GM23338 (cell line): ENCODE results near the gene ARHGEF37. TPM values are rescaled to one million over a fixed set of nuclear protein-coding genes. Genes with fewer than 3 reads are reported as not detected.

Experiments
- ATAC-seq: fragments of 200-7000 bp; cut with Tn5 transposase; 3 replicates; pipeline ENCODE4 v1.9.1; 2020
- DNase-seq: peaks from one replicate; pipeline ENCODE4 v3.0.0-alpha.2; 2015; ENCODE audit warnings: low spot score
- H2AFZ ChIP-seq: fragments of 200-600 bp; sonication (generic); 2 replicates; pipeline ENCODE4 v1.8.0; 2016; ENCODE audit warnings: antibody characterized with exemption, mild to moderate bottlenecking, moderate library complexity
- H3F3A ChIP-seq: fragments of 200-600 bp; sonication (generic); replicated peaks from 2 replicates; pipeline ENCODE4 v1.8.0; 2017; ENCODE audit warnings: antibody characterized with exemption, mixed run types, low read depth
- H3K27ac ChIP-seq: fragments of 200-600 bp; sonication (generic); 2 replicates; pipeline ENCODE4 v1.6.1; 2016; ENCODE audit warnings: low read depth
- H3K27me3 ChIP-seq: fragments of 200-600 bp; sonication (generic); 2 replicates; pipeline ENCODE4 v1.8.0; 2016; ENCODE audit warnings: mild to moderate bottlenecking, mixed run types, moderate library complexity; ENCODE audit not compliant: insufficient read depth
- H3K36me3 ChIP-seq: fragments of 200-600 bp; sonication (generic); 2 replicates; pipeline ENCODE4 v1.8.0; 2016; ENCODE audit warnings: mild to moderate bottlenecking; ENCODE audit not compliant: insufficient read depth
- H3K4me1 ChIP-seq: fragments of 200-600 bp; sonication (generic); 2 replicates; pipeline ENCODE4 v1.8.0; 2016; ENCODE audit warnings: mild to moderate bottlenecking, moderate library complexity; ENCODE audit not compliant: insufficient read depth
- H3K4me2 ChIP-seq: fragments of 200-600 bp; sonication (generic); 2 replicates; pipeline ENCODE4 v1.7.1; 2017; ENCODE audit warnings: mixed run types
- H3K4me3 ChIP-seq: fragments of 200-600 bp; sonication (generic); 2 replicates; pipeline ENCODE4 v1.6.1; 2016; ENCODE audit warnings: mixed run types
- H3K79me2 ChIP-seq: fragments of 200-600 bp; sonication (generic); replicated peaks from 2 replicates; pipeline ENCODE4 v1.8.0; 2017; ENCODE audit warnings: mild to moderate bottlenecking; ENCODE audit not compliant: insufficient read depth
- H3K9me2 ChIP-seq: fragments of 200-600 bp; sonication (generic); 2 replicates; pipeline ENCODE4 v1.8.0; 2017; ENCODE audit not compliant: insufficient read depth
- H4K20me1 ChIP-seq: fragments of 200-600 bp; sonication (generic); replicated peaks from 2 replicates; pipeline ENCODE4 v1.8.0; 2017; ENCODE audit warnings: mild to moderate bottlenecking; ENCODE audit not compliant: insufficient read depth
- H3K27ac Mint-ChIP-seq: 2 replicates; pipeline ENCODE4 v1.8.0; 2020; ENCODE audit warnings: inconsistent platforms, mild to moderate bottlenecking, moderate library complexity, mixed read lengths
- H3K27me3 Mint-ChIP-seq: 3 replicates; pipeline ENCODE4 v1.8.0; 2022; ENCODE audit warnings: low read depth, mild to moderate bottlenecking, moderate library complexity, mixed read lengths, inconsistent platforms; ENCODE audit not compliant: insufficient read depth, poor library complexity
- H3K36me3 Mint-ChIP-seq: 3 replicates; pipeline ENCODE4 v1.8.0; 2021; ENCODE audit warnings: low read depth, mild to moderate bottlenecking, inconsistent platforms, moderate library complexity, mixed read lengths
- H3K4me1 Mint-ChIP-seq: 3 replicates; pipeline ENCODE4 v1.8.0; 2020; ENCODE audit warnings: mild to moderate bottlenecking, inconsistent platforms, mixed read lengths
- H3K4me3 Mint-ChIP-seq: 3 replicates; pipeline ENCODE4 v1.8.0; 2021; ENCODE audit warnings: moderate library complexity, mild to moderate bottlenecking, inconsistent platforms, mixed read lengths
- H3K9me3 Mint-ChIP-seq: 3 replicates; pipeline ENCODE4 v1.8.0; 2020; ENCODE audit warnings: moderate library complexity, mild to moderate bottlenecking, inconsistent platforms, mixed read lengths
- CREB1 ChIP-seq: fragments of 250-450 bp; sonication (Bioruptor Pico); IDR thresholded peaks from 2 replicates; pipeline ENCODE4 v1.5.0; 2020; ENCODE audit warnings: low read depth, mild to moderate bottlenecking, moderate library complexity
- EZH2 ChIP-seq: fragments of 200-600 bp; sonication (generic); IDR thresholded peaks from one replicate; pipeline ENCODE4 v1.8.0; 2017; ENCODE audit warnings: antibody characterized with exemption, mild to moderate bottlenecking, low read depth; ENCODE audit not compliant: unreplicated experiment
- EZH2phosphoT487 ChIP-seq: fragments of 200-600 bp; sonication (generic); IDR thresholded peaks from one replicate; pipeline ENCODE4 v1.8.1; 2018; ENCODE audit warnings: antibody characterized with exemption; ENCODE audit not compliant: unreplicated experiment
- JUNB ChIP-seq: IDR thresholded peaks from one replicate; pipeline ENCODE4 v1.6.1; 2016; ENCODE audit warnings: antibody characterized with exemption; ENCODE audit not compliant: unreplicated experiment
- NANOG ChIP-seq: IDR thresholded peaks from 2 replicates; pipeline ENCODE4 v1.6.1; 2016; ENCODE audit warnings: antibody characterized with exemption, borderline replicate concordance
- POLR2AphosphoS5 ChIP-seq: IDR thresholded peaks from 2 replicates; pipeline ENCODE4 v1.6.1; 2016; ENCODE audit warnings: antibody characterized with exemption, low read depth
- STAT1 ChIP-seq: IDR thresholded peaks from one replicate; pipeline ENCODE4 v1.6.1; 2016; ENCODE audit warnings: antibody characterized with exemption; ENCODE audit not compliant: unreplicated experiment
- ZNF114 ChIP-seq: fragments of 250-450 bp; sonication (Bioruptor Pico); IDR thresholded peaks from 2 replicates; pipeline ENCODE4 v1.5.0; 2020; ENCODE audit warnings: mild to moderate bottlenecking, moderate library complexity
- ZNF331 ChIP-seq: fragments of 250-450 bp; sonication (Bioruptor Pico); IDR thresholded peaks from 2 replicates; pipeline ENCODE4 v1.5.0; 2020; ENCODE audit warnings: low read depth, mild to moderate bottlenecking, moderate library complexity
- polyA plus RNA-seq: library from polyadenylated mRNA; unstranded; fragments of >200 nt; fragmentation: Nextera tagmentation; extraction: Ambion mirVana; gene quantifications from 2 replicates; pipeline ENCODE4 v1.2.1, GENCODE V29; 2016
- total RNA-seq: library from RNA; depleted of rRNA; stranded (reverse); fragments of >200 nt; shearing (Covaris generic); gene quantifications from 2 replicates; pipeline ENCODE4 v1.2.3, GENCODE V29; 2014
- TF ChIP-seq, protein P1 (sequence below): IDR thresholded peaks from one replicate; pipeline ENCODE4 v1.6.1; 2018; ENCODE audit warnings: antibody characterized with exemption; ENCODE audit not compliant: unreplicated experiment
- TF ChIP-seq, protein P2 (sequence below): fragments of 250-450 bp; sonication (Bioruptor Pico); IDR thresholded peaks from 2 replicates; pipeline ENCODE4 v1.5.0; 2020; ENCODE audit warnings: mild to moderate bottlenecking, moderate library complexity
- TF ChIP-seq, protein P3 (sequence below), 2 experiments: fragments of 200-600 bp in 1 of 2; sonication (generic) in 1 of 2; conservative IDR thresholded peaks; 2 replicates each; pipeline versions ENCODE4 v1.5.1 to v1.6.1; 2016 to 2017; ENCODE audit warnings: antibody characterized with exemption in 2 of 2, low read depth in 2 of 2, mild to moderate bottlenecking in 2 of 2, moderate library complexity in 1 of 2
- TF ChIP-seq, protein P4 (sequence below): IDR thresholded peaks from 2 replicates; pipeline ENCODE4 v1.6.1; 2016; ENCODE audit warnings: antibody characterized with exemption

The ARHGEF37 gene
- total and polyA plus RNA-seq, 2 experiments from 2014 or later, result 0.14 to 0.79 TPM

DNA sequence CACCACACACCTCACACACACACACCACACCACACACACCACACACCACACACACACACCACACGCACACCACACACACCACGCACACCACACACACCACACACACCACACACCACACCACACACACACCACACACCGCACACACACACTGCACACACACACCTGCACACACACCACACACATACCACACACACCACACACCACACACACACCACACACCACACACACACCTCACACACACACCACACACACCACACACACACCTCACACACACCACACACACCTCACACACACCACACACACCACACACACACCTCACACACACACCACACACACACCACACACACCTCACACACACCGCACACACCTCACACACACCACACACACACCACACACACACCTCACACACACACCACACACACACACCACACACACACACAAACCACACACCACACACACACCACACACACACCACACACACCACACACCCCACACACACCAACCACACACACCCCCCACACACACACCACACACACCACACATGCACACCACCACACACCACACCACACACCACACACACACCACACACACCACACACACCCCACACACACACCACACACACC, 73.7 kb downstream of the ARHGEF37 start:
- no peak overlapping the region for H3K4me3 Mint-ChIP-seq
- H3K27me3 Mint-ChIP-seq, result peaks cover 7% of the 10 kb centered on the region
- Histone ChIP-seq H3F3A (no peaks in the 10 kb centered on the region), H3K79me2 (no peaks in the 10 kb centered on the region), H4K20me1 (no peaks in the 10 kb centered on the region), H3K4me1 (no peaks in the 10 kb centered on the region), H3K27ac (no peak overlapping the region), H3K27me3 (no peaks in the 10 kb centered on the region), H3K4me3 (no peak overlapping the region), H3K36me3 (no peaks in the 10 kb centered on the region), H3K4me2 (no peak overlapping the region), H3K9me2 (peaks cover 3% of the 10 kb centered on the region; the same call in 1 of the 2 replicates), H2AFZ (no peak overlapping the region)
- H3K9me3 Mint-ChIP-seq, result no peaks in the 10 kb centered on the region
- no peaks in the 10 kb centered on the region for H3K36me3 Mint-ChIP-seq
- DNase-seq (no peak), ATAC-seq (no peak)
- TF ChIP-seq, protein P1, sequence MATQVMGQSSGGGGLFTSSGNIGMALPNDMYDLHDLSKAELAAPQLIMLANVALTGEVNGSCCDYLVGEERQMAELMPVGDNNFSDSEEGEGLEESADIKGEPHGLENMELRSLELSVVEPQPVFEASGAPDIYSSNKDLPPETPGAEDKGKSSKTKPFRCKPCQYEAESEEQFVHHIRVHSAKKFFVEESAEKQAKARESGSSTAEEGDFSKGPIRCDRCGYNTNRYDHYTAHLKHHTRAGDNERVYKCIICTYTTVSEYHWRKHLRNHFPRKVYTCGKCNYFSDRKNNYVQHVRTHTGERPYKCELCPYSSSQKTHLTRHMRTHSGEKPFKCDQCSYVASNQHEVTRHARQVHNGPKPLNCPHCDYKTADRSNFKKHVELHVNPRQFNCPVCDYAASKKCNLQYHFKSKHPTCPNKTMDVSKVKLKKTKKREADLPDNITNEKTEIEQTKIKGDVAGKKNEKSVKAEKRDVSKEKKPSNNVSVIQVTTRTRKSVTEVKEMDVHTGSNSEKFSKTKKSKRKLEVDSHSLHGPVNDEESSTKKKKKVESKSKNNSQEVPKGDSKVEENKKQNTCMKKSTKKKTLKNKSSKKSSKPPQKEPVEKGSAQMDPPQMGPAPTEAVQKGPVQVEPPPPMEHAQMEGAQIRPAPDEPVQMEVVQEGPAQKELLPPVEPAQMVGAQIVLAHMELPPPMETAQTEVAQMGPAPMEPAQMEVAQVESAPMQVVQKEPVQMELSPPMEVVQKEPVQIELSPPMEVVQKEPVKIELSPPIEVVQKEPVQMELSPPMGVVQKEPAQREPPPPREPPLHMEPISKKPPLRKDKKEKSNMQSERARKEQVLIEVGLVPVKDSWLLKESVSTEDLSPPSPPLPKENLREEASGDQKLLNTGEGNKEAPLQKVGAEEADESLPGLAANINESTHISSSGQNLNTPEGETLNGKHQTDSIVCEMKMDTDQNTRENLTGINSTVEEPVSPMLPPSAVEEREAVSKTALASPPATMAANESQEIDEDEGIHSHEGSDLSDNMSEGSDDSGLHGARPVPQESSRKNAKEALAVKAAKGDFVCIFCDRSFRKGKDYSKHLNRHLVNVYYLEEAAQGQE, result no peak
- TF ChIP-seq ZNF331 (no peak), EZH2 (no peak), NANOG (no peak), ZNF114 (CRISPR knock-in tag) (no peak), EZH2phosphoT487 (no peak), JUNB (no peak), STAT1 (no peak), CREB1 (no peak), POLR2AphosphoS5 (no peak)
- TF ChIP-seq, protein P2, sequence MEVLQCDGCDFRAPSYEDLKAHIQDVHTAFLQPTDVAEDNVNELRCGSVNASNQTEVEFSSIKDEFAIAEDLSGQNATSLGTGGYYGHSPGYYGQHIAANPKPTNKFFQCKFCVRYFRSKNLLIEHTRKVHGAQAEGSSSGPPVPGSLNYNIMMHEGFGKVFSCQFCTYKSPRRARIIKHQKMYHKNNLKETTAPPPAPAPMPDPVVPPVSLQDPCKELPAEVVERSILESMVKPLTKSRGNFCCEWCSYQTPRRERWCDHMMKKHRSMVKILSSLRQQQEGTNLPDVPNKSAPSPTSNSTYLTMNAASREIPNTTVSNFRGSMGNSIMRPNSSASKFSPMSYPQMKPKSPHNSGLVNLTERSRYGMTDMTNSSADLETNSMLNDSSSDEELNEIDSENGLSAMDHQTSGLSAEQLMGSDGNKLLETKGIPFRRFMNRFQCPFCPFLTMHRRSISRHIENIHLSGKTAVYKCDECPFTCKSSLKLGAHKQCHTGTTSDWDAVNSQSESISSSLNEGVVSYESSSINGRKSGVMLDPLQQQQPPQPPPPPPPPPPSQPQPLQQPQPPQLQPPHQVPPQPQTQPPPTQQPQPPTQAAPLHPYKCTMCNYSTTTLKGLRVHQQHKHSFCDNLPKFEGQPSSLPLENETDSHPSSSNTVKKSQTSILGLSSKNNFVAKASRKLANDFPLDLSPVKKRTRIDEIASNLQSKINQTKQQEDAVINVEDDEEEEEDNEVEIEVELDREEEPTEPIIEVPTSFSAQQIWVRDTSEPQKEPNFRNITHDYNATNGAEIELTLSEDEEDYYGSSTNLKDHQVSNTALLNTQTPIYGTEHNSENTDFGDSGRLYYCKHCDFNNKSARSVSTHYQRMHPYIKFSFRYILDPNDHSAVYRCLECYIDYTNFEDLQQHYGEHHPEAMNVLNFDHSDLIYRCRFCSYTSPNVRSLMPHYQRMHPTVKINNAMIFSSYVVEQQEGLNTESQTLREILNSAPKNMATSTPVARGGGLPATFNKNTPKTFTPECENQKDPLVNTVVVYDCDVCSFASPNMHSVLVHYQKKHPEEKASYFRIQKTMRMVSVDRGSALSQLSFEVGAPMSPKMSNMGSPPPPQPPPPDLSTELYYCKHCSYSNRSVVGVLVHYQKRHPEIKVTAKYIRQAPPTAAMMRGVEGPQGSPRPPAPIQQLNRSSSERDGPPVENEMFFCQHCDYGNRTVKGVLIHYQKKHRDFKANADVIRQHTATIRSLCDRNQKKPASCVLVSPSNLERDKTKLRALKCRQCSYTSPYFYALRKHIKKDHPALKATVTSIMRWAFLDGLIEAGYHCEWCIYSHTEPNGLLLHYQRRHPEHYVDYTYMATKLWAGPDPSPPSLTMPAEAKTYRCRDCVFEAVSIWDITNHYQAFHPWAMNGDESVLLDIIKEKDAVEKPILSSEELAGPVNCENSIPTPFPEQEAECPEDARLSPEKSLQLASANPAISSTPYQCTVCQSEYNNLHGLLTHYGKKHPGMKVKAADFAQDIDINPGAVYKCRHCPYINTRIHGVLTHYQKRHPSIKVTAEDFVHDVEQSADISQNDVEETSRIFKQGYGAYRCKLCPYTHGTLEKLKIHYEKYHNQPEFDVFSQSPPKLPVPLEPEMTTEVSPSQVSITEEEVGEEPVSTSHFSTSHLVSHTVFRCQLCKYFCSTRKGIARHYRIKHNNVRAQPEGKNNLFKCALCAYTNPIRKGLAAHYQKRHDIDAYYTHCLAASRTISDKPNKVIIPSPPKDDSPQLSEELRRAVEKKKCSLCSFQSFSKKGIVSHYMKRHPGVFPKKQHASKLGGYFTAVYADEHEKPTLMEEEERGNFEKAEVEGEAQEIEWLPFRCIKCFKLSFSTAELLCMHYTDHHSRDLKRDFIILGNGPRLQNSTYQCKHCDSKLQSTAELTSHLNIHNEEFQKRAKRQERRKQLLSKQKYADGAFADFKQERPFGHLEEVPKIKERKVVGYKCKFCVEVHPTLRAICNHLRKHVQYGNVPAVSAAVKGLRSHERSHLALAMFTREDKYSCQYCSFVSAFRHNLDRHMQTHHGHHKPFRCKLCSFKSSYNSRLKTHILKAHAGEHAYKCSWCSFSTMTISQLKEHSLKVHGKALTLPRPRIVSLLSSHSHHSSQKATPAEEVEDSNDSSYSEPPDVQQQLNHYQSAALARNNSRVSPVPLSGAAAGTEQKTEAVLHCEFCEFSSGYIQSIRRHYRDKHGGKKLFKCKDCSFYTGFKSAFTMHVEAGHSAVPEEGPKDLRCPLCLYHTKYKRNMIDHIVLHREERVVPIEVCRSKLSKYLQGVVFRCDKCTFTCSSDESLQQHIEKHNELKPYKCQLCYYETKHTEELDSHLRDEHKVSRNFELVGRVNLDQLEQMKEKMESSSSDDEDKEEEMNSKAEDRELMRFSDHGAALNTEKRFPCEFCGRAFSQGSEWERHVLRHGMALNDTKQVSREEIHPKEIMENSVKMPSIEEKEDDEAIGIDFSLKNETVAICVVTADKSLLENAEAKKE, result no peak
- TF ChIP-seq, protein P3, sequence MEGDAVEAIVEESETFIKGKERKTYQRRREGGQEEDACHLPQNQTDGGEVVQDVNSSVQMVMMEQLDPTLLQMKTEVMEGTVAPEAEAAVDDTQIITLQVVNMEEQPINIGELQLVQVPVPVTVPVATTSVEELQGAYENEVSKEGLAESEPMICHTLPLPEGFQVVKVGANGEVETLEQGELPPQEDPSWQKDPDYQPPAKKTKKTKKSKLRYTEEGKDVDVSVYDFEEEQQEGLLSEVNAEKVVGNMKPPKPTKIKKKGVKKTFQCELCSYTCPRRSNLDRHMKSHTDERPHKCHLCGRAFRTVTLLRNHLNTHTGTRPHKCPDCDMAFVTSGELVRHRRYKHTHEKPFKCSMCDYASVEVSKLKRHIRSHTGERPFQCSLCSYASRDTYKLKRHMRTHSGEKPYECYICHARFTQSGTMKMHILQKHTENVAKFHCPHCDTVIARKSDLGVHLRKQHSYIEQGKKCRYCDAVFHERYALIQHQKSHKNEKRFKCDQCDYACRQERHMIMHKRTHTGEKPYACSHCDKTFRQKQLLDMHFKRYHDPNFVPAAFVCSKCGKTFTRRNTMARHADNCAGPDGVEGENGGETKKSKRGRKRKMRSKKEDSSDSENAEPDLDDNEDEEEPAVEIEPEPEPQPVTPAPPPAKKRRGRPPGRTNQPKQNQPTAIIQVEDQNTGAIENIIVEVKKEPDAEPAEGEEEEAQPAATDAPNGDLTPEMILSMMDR (conservative IDR thresholded peaks at IDR 0.05; ENCODE audit: low read depth in 2 of 2), result no peak
- TF ChIP-seq, protein P4, sequence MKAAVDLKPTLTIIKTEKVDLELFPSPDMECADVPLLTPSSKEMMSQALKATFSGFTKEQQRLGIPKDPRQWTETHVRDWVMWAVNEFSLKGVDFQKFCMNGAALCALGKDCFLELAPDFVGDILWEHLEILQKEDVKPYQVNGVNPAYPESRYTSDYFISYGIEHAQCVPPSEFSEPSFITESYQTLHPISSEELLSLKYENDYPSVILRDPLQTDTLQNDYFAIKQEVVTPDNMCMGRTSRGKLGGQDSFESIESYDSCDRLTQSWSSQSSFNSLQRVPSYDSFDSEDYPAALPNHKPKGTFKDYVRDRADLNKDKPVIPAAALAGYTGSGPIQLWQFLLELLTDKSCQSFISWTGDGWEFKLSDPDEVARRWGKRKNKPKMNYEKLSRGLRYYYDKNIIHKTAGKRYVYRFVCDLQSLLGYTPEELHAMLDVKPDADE, result no peak
- peaks cover 3% of the 10 kb centered on the region; the same call in 2 of the 3 replicates for H3K4me1 Mint-ChIP-seq
- H3K27ac Mint-ChIP-seq, result no peak overlapping the region
